Measurements from ENCODE around the gene SMURF2. TPM values are rescaled to one million over a fixed set of nuclear protein-coding genes. Genes with fewer than 3 reads are reported as not detected.

Gene SMURF2
- total RNA-seq, 1 donor from 2014 or later, result 126 TPM

DNA sequence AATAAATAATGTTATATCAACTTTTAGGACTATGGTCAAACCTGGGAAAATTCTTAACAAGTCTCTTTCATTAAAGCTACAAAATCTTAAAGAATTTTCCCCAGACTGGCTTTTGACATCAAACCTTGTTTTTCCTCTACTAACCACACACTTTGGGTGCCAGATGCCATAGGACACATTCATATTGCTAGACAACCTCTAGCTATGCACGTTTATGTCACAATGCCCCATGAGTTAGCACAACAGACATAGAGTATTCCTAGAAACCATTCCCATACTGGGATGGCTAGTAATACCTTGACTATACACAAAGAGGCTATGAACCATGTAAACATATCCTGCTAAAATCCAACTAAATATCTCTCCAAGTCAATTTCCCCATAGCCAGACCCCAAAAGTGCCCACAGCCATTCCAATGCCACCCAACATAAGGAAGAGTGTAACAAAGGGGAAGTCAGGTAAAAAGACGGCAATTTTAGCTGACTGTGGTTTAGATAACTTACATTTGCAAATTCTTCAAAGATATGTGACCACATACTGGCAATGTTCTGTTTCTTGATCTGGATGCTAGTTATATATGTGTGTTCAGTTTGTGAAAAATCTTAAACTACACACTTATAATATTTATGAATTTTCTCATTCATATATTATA lies 23.4 kb downstream of the SMURF2 start:
- Mint-ChIP-seq H3K9me3 (ENCODE audit: unreplicated experiment) (peaks cover 2% of the 10 kb centered on the region), H3K4me3 (ENCODE audit: unreplicated experiment) (peak overlapping the region; percentile 37), H3K4me1 (ENCODE audit: low read depth, unreplicated experiment) (peaks cover 43% of the 10 kb centered on the region), H3K36me3 (ENCODE audit: low read depth, unreplicated experiment) (peaks cover 22% of the 10 kb centered on the region), H3K27me3 (ENCODE audit: low read depth, unreplicated experiment) (no peaks in the 10 kb centered on the region), H3K27ac (ENCODE audit: unreplicated experiment) (no peak overlapping the region)
- Histone ChIP-seq H4K20me1 (ENCODE audit: insufficient read depth, low read length) (peaks cover 81% of the 10 kb centered on the region), H3K79me2 (ENCODE audit: insufficient read depth, low read length) (peaks cover 100% of the 10 kb centered on the region), H3K36me3 (ENCODE audit: insufficient read depth, low read length) (peaks cover 12% of the 10 kb centered on the region), H3K9ac (ENCODE audit: low read length) (no peak overlapping the region), H2AFZ (ENCODE audit: low read depth, low read length) (no peak overlapping the region), H3K4me3 (ENCODE audit: insufficient read depth, low read depth, low read length) (no peak overlapping the region), H3K4me1 (ENCODE audit: insufficient read depth, low read length) (peaks cover 21% of the 10 kb centered on the region), H3K9me3 (ENCODE audit: insufficient read depth, low read depth, low read length) (no peaks in the 10 kb centered on the region), H3K4me2 (ENCODE audit: low read length) (no peak overlapping the region), H3K27me3 (ENCODE audit: insufficient read depth, low read length) (no peaks in the 10 kb centered on the region), H3K27ac (ENCODE audit: low read depth, low read length) (peak overlapping the region; percentile 44)
- TF ChIP-seq, protein P1, sequence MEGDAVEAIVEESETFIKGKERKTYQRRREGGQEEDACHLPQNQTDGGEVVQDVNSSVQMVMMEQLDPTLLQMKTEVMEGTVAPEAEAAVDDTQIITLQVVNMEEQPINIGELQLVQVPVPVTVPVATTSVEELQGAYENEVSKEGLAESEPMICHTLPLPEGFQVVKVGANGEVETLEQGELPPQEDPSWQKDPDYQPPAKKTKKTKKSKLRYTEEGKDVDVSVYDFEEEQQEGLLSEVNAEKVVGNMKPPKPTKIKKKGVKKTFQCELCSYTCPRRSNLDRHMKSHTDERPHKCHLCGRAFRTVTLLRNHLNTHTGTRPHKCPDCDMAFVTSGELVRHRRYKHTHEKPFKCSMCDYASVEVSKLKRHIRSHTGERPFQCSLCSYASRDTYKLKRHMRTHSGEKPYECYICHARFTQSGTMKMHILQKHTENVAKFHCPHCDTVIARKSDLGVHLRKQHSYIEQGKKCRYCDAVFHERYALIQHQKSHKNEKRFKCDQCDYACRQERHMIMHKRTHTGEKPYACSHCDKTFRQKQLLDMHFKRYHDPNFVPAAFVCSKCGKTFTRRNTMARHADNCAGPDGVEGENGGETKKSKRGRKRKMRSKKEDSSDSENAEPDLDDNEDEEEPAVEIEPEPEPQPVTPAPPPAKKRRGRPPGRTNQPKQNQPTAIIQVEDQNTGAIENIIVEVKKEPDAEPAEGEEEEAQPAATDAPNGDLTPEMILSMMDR (IDR thresholded peaks at IDR 0.05; ENCODE audit: insufficient read depth, low read depth, low read length), result no peak
- no peak for TF ChIP-seq EZH2 (IDR thresholded peaks at IDR 0.05; ENCODE audit: insufficient read depth, low read length)
- DNase-seq (ENCODE audit: low read depth), result peak; percentile 61
- FAIRE-seq, result no peak

DNA sequence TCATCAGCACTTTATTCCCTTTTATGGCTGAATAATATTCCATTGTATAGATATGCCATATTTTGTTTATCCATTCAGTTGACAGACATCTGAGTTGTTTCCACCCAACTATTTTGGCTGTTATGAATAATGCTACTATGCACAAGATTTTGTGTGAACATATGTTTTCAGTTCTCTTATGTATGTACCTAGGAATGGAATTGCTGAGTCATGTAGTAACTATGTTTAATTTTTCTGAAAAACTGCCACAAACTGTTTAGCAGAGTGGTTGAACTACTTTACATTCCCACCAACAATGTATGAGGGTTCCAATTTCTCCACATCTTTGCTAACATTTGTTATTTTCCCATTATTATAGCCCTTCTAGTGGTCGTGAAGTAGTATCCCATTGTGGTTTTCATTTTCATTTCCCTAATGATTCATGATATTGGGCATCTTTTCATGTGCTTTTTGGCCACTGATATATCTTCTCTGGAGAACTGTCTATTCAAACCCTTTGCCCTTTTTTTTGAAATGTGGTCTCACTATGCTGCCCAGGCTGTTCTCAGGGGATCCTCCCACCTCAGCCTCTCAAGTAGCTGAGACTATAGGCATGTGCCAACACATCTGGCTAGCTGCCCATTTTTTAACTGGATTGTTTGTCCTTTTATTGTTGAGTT lies 26.3 kb downstream of the SMURF2 start:
- peak overlapping the region; percentile 40 for H3K4me3 Mint-ChIP-seq (ENCODE audit: unreplicated experiment)
- TF ChIP-seq, protein P1 (IDR thresholded peaks at IDR 0.05; ENCODE audit: insufficient read depth, low read depth, low read length), result no peak
- H3K36me3 Mint-ChIP-seq (ENCODE audit: low read depth, unreplicated experiment), result peaks cover 16% of the 10 kb centered on the region
- peaks cover 54% of the 10 kb centered on the region for H3K4me1 Mint-ChIP-seq (ENCODE audit: low read depth, unreplicated experiment)
- Histone ChIP-seq H3K79me2 (ENCODE audit: insufficient read depth, low read length) (peaks cover 100% of the 10 kb centered on the region), H3K27ac (ENCODE audit: low read depth, low read length) (peak overlapping the region; percentile 84), H3K4me3 (ENCODE audit: insufficient read depth, low read depth, low read length) (no peak overlapping the region), H4K20me1 (ENCODE audit: insufficient read depth, low read length) (peaks cover 83% of the 10 kb centered on the region), H3K9me3 (ENCODE audit: insufficient read depth, low read depth, low read length) (no peaks in the 10 kb centered on the region), H3K36me3 (ENCODE audit: insufficient read depth, low read length) (peaks cover 12% of the 10 kb centered on the region), H3K4me2 (ENCODE audit: low read length) (peak overlapping the region; percentile 50), H3K27me3 (ENCODE audit: insufficient read depth, low read length) (no peaks in the 10 kb centered on the region), H3K4me1 (ENCODE audit: insufficient read depth, low read length) (peaks cover 23% of the 10 kb centered on the region), H2AFZ (ENCODE audit: low read depth, low read length) (no peak overlapping the region), H3K9ac (ENCODE audit: low read length) (peak overlapping the region; percentile 16)
- no peaks in the 10 kb centered on the region for H3K9me3 Mint-ChIP-seq (ENCODE audit: unreplicated experiment)
- peak; percentile 64 for FAIRE-seq
- no peaks in the 10 kb centered on the region for H3K27me3 Mint-ChIP-seq (ENCODE audit: low read depth, unreplicated experiment)
- DNase-seq (ENCODE audit: low read depth), result peak; percentile 92
- peak overlapping the region; percentile 44 for H3K27ac Mint-ChIP-seq (ENCODE audit: unreplicated experiment)

DNA sequence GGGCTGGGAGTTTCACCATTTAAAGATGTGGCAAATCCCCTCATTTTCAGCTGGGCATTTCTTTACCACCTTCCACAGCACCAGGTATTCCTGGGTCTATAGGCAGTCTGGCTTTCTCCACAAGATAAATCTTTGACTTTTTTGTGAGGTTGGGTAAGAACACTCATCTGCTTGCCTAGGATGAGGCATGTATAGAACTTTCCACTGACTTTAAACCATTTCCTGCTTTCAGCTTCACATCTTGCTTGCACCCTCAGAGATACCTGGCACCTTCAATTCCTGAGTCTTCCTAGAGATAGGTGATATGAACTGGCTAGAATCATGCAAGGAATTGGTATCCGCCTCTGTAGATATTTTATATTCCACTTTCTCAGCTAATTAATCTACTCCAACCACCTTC lies 27.9 kb downstream of the SMURF2 start:
- Mint-ChIP-seq H3K4me1 (ENCODE audit: low read depth, unreplicated experiment) (peaks cover 56% of the 10 kb centered on the region), H3K9me3 (ENCODE audit: unreplicated experiment) (no peaks in the 10 kb centered on the region), H3K27ac (ENCODE audit: unreplicated experiment) (peak overlapping the region; percentile 35), H3K36me3 (ENCODE audit: low read depth, unreplicated experiment) (peaks cover 18% of the 10 kb centered on the region), H3K27me3 (ENCODE audit: low read depth, unreplicated experiment) (no peaks in the 10 kb centered on the region), H3K4me3 (ENCODE audit: unreplicated experiment) (no peak overlapping the region)
- no peak overlapping the region for H3K9ac ChIP-seq (ENCODE audit: low read length)
- peaks cover 83% of the 10 kb centered on the region for H4K20me1 ChIP-seq (ENCODE audit: insufficient read depth, low read length)
- DNase-seq (ENCODE audit: low read depth) (no peak), FAIRE-seq (no peak)
- peaks cover 100% of the 10 kb centered on the region for H3K79me2 ChIP-seq (ENCODE audit: insufficient read depth, low read length)
- no peaks in the 10 kb centered on the region for H3K9me3 ChIP-seq (ENCODE audit: insufficient read depth, low read depth, low read length)
- H3K4me1 ChIP-seq (ENCODE audit: insufficient read depth, low read length), result peaks cover 27% of the 10 kb centered on the region
- no peak overlapping the region for H3K4me2 ChIP-seq (ENCODE audit: low read length)
- no peaks in the 10 kb centered on the region for H3K27me3 ChIP-seq (ENCODE audit: insufficient read depth, low read length)
- H2AFZ ChIP-seq (ENCODE audit: low read depth, low read length), result no peak overlapping the region
- no peak overlapping the region for H3K4me3 ChIP-seq (ENCODE audit: insufficient read depth, low read depth, low read length)
- TF ChIP-seq, protein P1 (IDR thresholded peaks at IDR 0.05; ENCODE audit: insufficient read depth, low read depth, low read length), result no peak
- no peak for TF ChIP-seq EZH2 (IDR thresholded peaks at IDR 0.05; ENCODE audit: insufficient read depth, low read length)
- H3K36me3 ChIP-seq (ENCODE audit: insufficient read depth, low read length), result peaks cover 8% of the 10 kb centered on the region
- no peak overlapping the region for H3K27ac ChIP-seq (ENCODE audit: low read depth, low read length)

All from astrocyte (in vitro differentiated cells and primary cell).